Suprapubic skin (tissue), 4 donors: ENCODE data around the gene DCDC2C. TPM values are rescaled to one million over a fixed set of nuclear protein-coding genes. Genes with fewer than 3 reads are reported as not detected.
A peak's percentile ranks its signal among the peaks of the same experiment; 100 is the strongest.

Experiments used
- DNase-seq, 2 donors: peaks; one replicate each; pipeline ENCODE4 v3.0.0-alpha.2; 2019; ENCODE audit warnings: low spot score in 2 of 2
- H3K27ac ChIP-seq: fragments of 200-600 bp; sonication (generic); one replicate; pipeline ENCODE4 v1.5.1; 2019
- H3K27me3 ChIP-seq: fragments of 200-600 bp; sonication (generic); one replicate; pipeline ENCODE4 v1.5.1; 2019
- H3K36me3 ChIP-seq: fragments of 200-600 bp; sonication (generic); one replicate; pipeline ENCODE4 v1.5.1; 2019
- H3K4me1 ChIP-seq: fragments of 200-600 bp; sonication (generic); one replicate; pipeline ENCODE4 v1.5.1; 2019
- H3K4me3 ChIP-seq: fragments of 200-600 bp; sonication (generic); one replicate; pipeline ENCODE4 v1.5.1; 2019; ENCODE audit warnings: mild to moderate bottlenecking
- H3K9me3 ChIP-seq: fragments of 200-600 bp; sonication (generic); one replicate; pipeline ENCODE4 v1.5.1; 2019
- CTCF ChIP-seq, 2 donors: fragments of 200-600 bp in 1 of 2; fragments of 450-650 bp in 1 of 2; sonication (generic) in 1 of 2; IDR thresholded peaks; one replicate each; pipeline ENCODE4 v1.5.1; 2016 to 2019; ENCODE audit warnings: antibody characterized with exemption in 2 of 2, mild to moderate bottlenecking in 1 of 2, moderate library complexity in 1 of 2
- EP300 ChIP-seq: sonication (generic); formaldehyde crosslinking; IDR thresholded peaks from one replicate; pipeline ENCODE4 v1.6.1; 2017; ENCODE audit warnings: antibody characterized with exemption
- POLR2A ChIP-seq, 2 donors: fragments of 450-650 bp; IDR thresholded peaks; one replicate each; pipeline ENCODE4 v1.6.1; 2017; ENCODE audit warnings: antibody characterized with exemption in 2 of 2, mild to moderate bottlenecking in 2 of 2, moderate library complexity in 2 of 2
- POLR2AphosphoS5 ChIP-seq, 3 donors: sonication (generic); formaldehyde crosslinking; IDR thresholded peaks; one replicate each; pipeline ENCODE4 v1.6.1; 2017; ENCODE audit warnings: antibody characterized with exemption in 3 of 3
- WGBS: methylation state at CpG from one replicate; pipeline ENCODE4 v1.1.5; 2018; 5-methylcytosine and 5-hydroxymethylcytosine counted together
- total RNA-seq, 4 donors: library from RNA; depleted of rRNA; stranded (reverse); fragments of >200 nt; gene quantifications; one replicate each; pipeline ENCODE4 v1.1.0, GENCODE V29; 2016

DCDC2C gene
- total RNA-seq, 4 donors from 2014 or later, result 1.0 TPM; not detected in 3

- no peaks in the 10 kb centered on the region for H3K36me3 ChIP-seq
- peaks cover 6% of the 10 kb centered on the region for H3K27me3 ChIP-seq
- no peak for TF ChIP-seq POLR2AphosphoS5 (IDR thresholded peaks at IDR 0.05)
- no peak for TF ChIP-seq POLR2A (IDR thresholded peaks at IDR 0.05)
- TF ChIP-seq EP300, result no peak
- no peak for TF ChIP-seq CTCF (IDR thresholded peaks at IDR 0.05)
- no peak overlapping the region for H3K4me3 ChIP-seq
- no peaks in the 10 kb centered on the region for H3K9me3 ChIP-seq
- no peak overlapping the region for H3K27ac ChIP-seq
- H3K4me1 ChIP-seq, result no peaks in the 10 kb centered on the region
- DNase-seq, result peak in 1 of 2 donors; percentile 29
- WGBS, result 93% methylated on average over 17 of the region's 20 CpGs
These were observed 43.8 kb downstream of the DCDC2C start for GRCh38 chr2:3747032-3747654.

GRCh38 chr2:3747826-3748225, 44.5 kb downstream of the DCDC2C start:
- H3K9me3 ChIP-seq, result no peaks in the 10 kb centered on the region
- peaks cover 6% of the 10 kb centered on the region for H3K27me3 ChIP-seq
- TF ChIP-seq EP300 (no peak), POLR2A (IDR thresholded peaks at IDR 0.05) (no peak), CTCF (IDR thresholded peaks at IDR 0.05) (no peak), POLR2AphosphoS5 (IDR thresholded peaks at IDR 0.05) (no peak)
- H3K27ac ChIP-seq, result no peak overlapping the region
- DNase-seq, result peak in 1 of 2 donors; percentile 30
- H3K36me3 ChIP-seq, result no peaks in the 10 kb centered on the region
- 78% methylated on average over 7 of the region's 9 CpGs for WGBS
- H3K4me1 ChIP-seq, result no peaks in the 10 kb centered on the region
- H3K4me3 ChIP-seq, result no peak overlapping the region

GRCh38 chr2:3749201-3749600, 45.8 kb downstream of the DCDC2C start:
- WGBS, result 64% methylated on average over 7 of the region's 7 CpGs

GRCh38 chr2:3751251-3751650, 47.9 kb downstream of the DCDC2C start:
- TF ChIP-seq POLR2AphosphoS5 (IDR thresholded peaks at IDR 0.05) (no peak), POLR2A (IDR thresholded peaks at IDR 0.05) (no peak), CTCF (IDR thresholded peaks at IDR 0.05) (no peak), EP300 (no peak)
- no peaks in the 10 kb centered on the region for H3K4me1 ChIP-seq
- H3K9me3 ChIP-seq, result no peaks in the 10 kb centered on the region
- 78% methylated on average over 6 of the region's 7 CpGs for WGBS
- H3K36me3 ChIP-seq, result no peaks in the 10 kb centered on the region
- no peak for DNase-seq
- no peak overlapping the region for H3K4me3 ChIP-seq
- H3K27ac ChIP-seq, result no peak overlapping the region
- no peaks in the 10 kb centered on the region for H3K27me3 ChIP-seq

More at GRCh38 chr2:3749201-3749600, 45.8 kb downstream of the DCDC2C start:
- Histone ChIP-seq H3K36me3 (no peaks in the 10 kb centered on the region), H3K27ac (no peak overlapping the region), H3K9me3 (no peaks in the 10 kb centered on the region), H3K4me3 (no peak overlapping the region), H3K4me1 (no peaks in the 10 kb centered on the region), H3K27me3 (peaks cover 2% of the 10 kb centered on the region)
- TF ChIP-seq POLR2AphosphoS5 (IDR thresholded peaks at IDR 0.05) (no peak), EP300 (no peak), CTCF (IDR thresholded peaks at IDR 0.05) (no peak)
- peak in 1 of 2 donors; percentile 3 for DNase-seq

GRCh38 chr2:3751806-3752205, 48.4 kb downstream of the DCDC2C start:
- H3K27me3 ChIP-seq, result no peaks in the 10 kb centered on the region
- 56% methylated on average over 5 of the region's 5 CpGs for WGBS
- no peak for DNase-seq

More at GRCh38 chr2:3751806-3752205, 48.4 kb downstream of the DCDC2C start:
- Histone ChIP-seq H3K4me1 (no peaks in the 10 kb centered on the region), H3K27ac (no peak overlapping the region), H3K4me3 (no peak overlapping the region), H3K36me3 (no peaks in the 10 kb centered on the region), H3K9me3 (no peaks in the 10 kb centered on the region)
- TF ChIP-seq POLR2A (IDR thresholded peaks at IDR 0.05) (no peak), CTCF (IDR thresholded peaks at IDR 0.05) (no peak), POLR2AphosphoS5 (IDR thresholded peaks at IDR 0.05) (no peak), EP300 (no peak)
